H1 (cell line): ENCODE measurements around the gene GFM1. TPM values are rescaled to one million over a fixed set of nuclear protein-coding genes. Genes with fewer than 3 reads are reported as not detected.

Experiments
- CTCF ChIA-PET: fragments of 300-600 bp; sonication (Branson Sonifier 250); formaldehyde crosslinking; loops from one replicate; lab custom pipeline; 2021; ENCODE audit not compliant: partially characterized antibody; lab: Charles Lee
- POLR2A ChIA-PET: fragments of 300-600 bp; sonication (Branson Sonifier 250); formaldehyde crosslinking; loops from one replicate; lab custom pipeline; 2021; ENCODE audit warnings: inconsistent platforms; ENCODE audit not compliant: partially characterized antibody; lab: Charles Lee
- DNase-seq, 2 experiments: peaks; one replicate each; pipeline versions ENCODE4 v3.0.0 to v3.0.0-alpha.2; 2010 to 2022; ENCODE audit warnings: low spot score in 2 of 2, low read depth in 1 of 2, mixed read lengths in 1 of 2
- FAIRE-seq: peaks from 2 replicates; lab custom pipeline; 2011; peaks lifted over from hg19 to GRCh38; lab: Jason Lieb, UNC
- H2AFZ ChIP-seq: 2 replicates; pipeline ENCODE4 v1.8.1; 2012; ENCODE audit warnings: low read length, inconsistent platforms
- H2AK5ac ChIP-seq: 2 replicates; pipeline ENCODE4 v1.6.1; 2013; ENCODE audit warnings: low read depth, low read length
- H2BK120ac ChIP-seq: replicated peaks from 2 replicates; pipeline ENCODE3; 2013; ENCODE audit warnings: low read depth, low read length, inconsistent platforms
- H2BK12ac ChIP-seq: 2 replicates; pipeline ENCODE4 v1.6.1; 2013; ENCODE audit warnings: low read depth, low read length
- H2BK15ac ChIP-seq: 2 replicates; pipeline ENCODE4 v1.6.1; 2013; ENCODE audit warnings: low read length
- H2BK20ac ChIP-seq: 2 replicates; pipeline ENCODE4 v1.6.1; 2013; ENCODE audit warnings: low read length
- H2BK5ac ChIP-seq: 2 replicates; pipeline ENCODE4 v1.6.1; 2013; ENCODE audit warnings: low read depth, low read length
- H3K14ac ChIP-seq: 2 replicates; pipeline ENCODE4 v1.6.1; 2013; ENCODE audit warnings: inconsistent platforms; ENCODE audit not compliant: insufficient read length
- H3K18ac ChIP-seq: 2 replicates; pipeline ENCODE4 v1.6.1; 2013; ENCODE audit warnings: low read length; ENCODE audit errors: extremely low read depth
- H3K23ac ChIP-seq: 2 replicates; pipeline ENCODE4 v1.6.1; 2013; ENCODE audit warnings: inconsistent platforms; ENCODE audit not compliant: insufficient read length
- H3K23me2 ChIP-seq: 2 replicates; pipeline ENCODE4 v1.6.1; 2013; ENCODE audit warnings: low read depth, low read length
- H3K27ac ChIP-seq: 2 replicates; pipeline ENCODE4 v1.6.1; 2011; ENCODE audit warnings: low read depth, low read length, inconsistent platforms
- H3K27me3 ChIP-seq, 4 experiments: replicated peaks in 1 of 4; 1 replicate in 1 of 4; 2 replicates in 3 of 4; pipeline versions ENCODE4 v1.6.1 to v1.8.1; 2011 to 2013; ENCODE audit warnings: low read length in 3 of 4, mild to moderate bottlenecking in 3 of 4, inconsistent platforms in 2 of 4, mixed read lengths in 2 of 4, moderate library complexity in 1 of 4; ENCODE audit not compliant: control insufficient read depth in 3 of 4, insufficient read depth in 3 of 4; ENCODE audit errors: extremely low read depth in 1 of 4
- H3K36me3 ChIP-seq, 4 experiments: 2 replicates each; pipeline versions ENCODE4 v1.6.1 to v1.8.1; 2011 to 2013; ENCODE audit warnings: mild to moderate bottlenecking in 4 of 4, low read length in 3 of 4, moderate library complexity in 2 of 4, control low read depth in 1 of 4, inconsistent platforms in 1 of 4; ENCODE audit not compliant: insufficient read depth in 4 of 4, control insufficient read depth in 2 of 4
- H3K4ac ChIP-seq: replicated peaks from 2 replicates; pipeline ENCODE3; 2013; ENCODE audit warnings: low read length, low read depth, mixed read lengths, inconsistent platforms; ENCODE audit not compliant: insufficient read length
- H3K4me1 ChIP-seq, 4 experiments: replicated peaks in 1 of 4; 1 replicate in 1 of 4; 2 replicates in 3 of 4; pipeline versions ENCODE4 v1.6.1 to v1.8.1; 2011 to 2013; ENCODE audit warnings: low read length in 3 of 4, inconsistent platforms in 2 of 4, mixed read lengths in 1 of 4; ENCODE audit not compliant: insufficient read depth in 4 of 4, control insufficient read depth in 3 of 4
- H3K4me2 ChIP-seq, 2 experiments: 2 replicates each; pipeline versions ENCODE4 v1.6.1 to v1.8.1; 2011 to 2013; ENCODE audit warnings: low read depth in 2 of 2, low read length in 2 of 2, control low read depth in 1 of 2, inconsistent platforms in 1 of 2, mild to moderate bottlenecking in 1 of 2; ENCODE audit not compliant: insufficient read depth in 1 of 2
- H3K4me3 ChIP-seq, 4 experiments: fragments of 200-600, 300-600 bp in 1 of 4; sonication (generic), shearing (Covaris generic), sonication (Bioruptor Twin) in 1 of 4; 2 replicates each; pipeline versions ENCODE4 v1.5.1 to v1.8.1; 2011 to 2016; ENCODE audit warnings: low read length in 4 of 4, low read depth in 3 of 4, control low read depth in 2 of 4, inconsistent platforms in 2 of 4, mild to moderate bottlenecking in 2 of 4, mixed read lengths in 1 of 4, moderate library complexity in 1 of 4; ENCODE audit not compliant: insufficient read depth in 2 of 4; ENCODE audit errors: extremely low read depth in 1 of 4
- H3K56ac ChIP-seq: replicated peaks from 2 replicates; pipeline ENCODE3; 2013; ENCODE audit warnings: low read depth, mild to moderate bottlenecking, mixed read lengths, low read length, inconsistent platforms; ENCODE audit not compliant: insufficient read length
- H3K79me1 ChIP-seq: 2 replicates; pipeline ENCODE4 v1.6.1; 2013; ENCODE audit warnings: low read depth, low read length, control low read depth
- H3K79me2 ChIP-seq, 2 experiments: 2 replicates each; pipeline versions ENCODE4 v1.6.1 to v1.8.1; 2012 to 2013; ENCODE audit warnings: low read length in 2 of 2, mild to moderate bottlenecking in 2 of 2, inconsistent platforms in 1 of 2; ENCODE audit not compliant: insufficient read depth in 2 of 2, control insufficient read depth in 1 of 2
- H3K9ac ChIP-seq, 4 experiments: replicated peaks in 1 of 4; 1 replicate in 1 of 4; 2 replicates in 3 of 4; pipeline versions ENCODE4 v1.6.1 to v1.8.1; 2011 to 2013; ENCODE audit warnings: low read depth in 3 of 4, low read length in 3 of 4, control low read depth in 2 of 4, mild to moderate bottlenecking in 2 of 4, moderate library complexity in 2 of 4, inconsistent platforms in 1 of 4; ENCODE audit errors: extremely low read depth in 1 of 4
- H3K9me3 ChIP-seq, 2 experiments: 2 replicates each; pipeline versions ENCODE4 v1.6.1 to v1.8.1; 2012 to 2013; ENCODE audit warnings: mild to moderate bottlenecking in 2 of 2, moderate library complexity in 2 of 2, control low read depth in 1 of 2, inconsistent platforms in 1 of 2, low read depth in 1 of 2, low read length in 1 of 2, mixed read lengths in 1 of 2; ENCODE audit not compliant: insufficient read depth in 2 of 2
- H4K20me1 ChIP-seq, 2 experiments: replicated peaks in 1 of 2; 2 replicates each; pipeline versions ENCODE3 to v1.8.1; 2011 to 2013; ENCODE audit warnings: inconsistent platforms in 2 of 2, low read length in 2 of 2, mild to moderate bottlenecking in 1 of 2; ENCODE audit not compliant: insufficient read depth in 2 of 2, control insufficient read depth in 1 of 2
- H4K5ac ChIP-seq: 2 replicates; pipeline ENCODE4 v1.6.1; 2013; ENCODE audit warnings: low read length, low read depth, mixed read lengths, inconsistent platforms; ENCODE audit not compliant: insufficient read length
- H4K8ac ChIP-seq: 2 replicates; pipeline ENCODE4 v1.8.0; 2013; ENCODE audit warnings: mild to moderate bottlenecking, moderate library complexity, low read length, inconsistent platforms; ENCODE audit not compliant: insufficient read depth; ENCODE audit errors: extremely low read depth
- H4K91ac ChIP-seq: replicated peaks from 2 replicates; pipeline ENCODE3; 2013; ENCODE audit warnings: low read length, mixed read lengths, inconsistent platforms; ENCODE audit not compliant: insufficient read length
- BCL11A ChIP-seq, 2 experiments: IDR thresholded peaks; one replicate each; pipeline ENCODE4 v1.6.1; 2011; ENCODE audit warnings: low read depth in 2 of 2, low read length in 2 of 2, mild to moderate bottlenecking in 2 of 2
- CREB1 ChIP-seq: IDR thresholded peaks from 2 replicates; pipeline ENCODE4 v1.6.1; 2012; ENCODE audit warnings: inconsistent platforms
- GABPA ChIP-seq: IDR thresholded peaks from 2 replicates; pipeline ENCODE4 v1.6.1; 2011; ENCODE audit warnings: mild to moderate bottlenecking, low read length, moderate library complexity, borderline replicate concordance; ENCODE audit not compliant: insufficient read depth
- JUN ChIP-seq: IDR thresholded peaks from 2 replicates; pipeline ENCODE4 v1.6.1; 2011; ENCODE audit warnings: low read depth, mild to moderate bottlenecking, improper control_type of control experiment, low read length
- POLR2AphosphoS5 ChIP-seq: IDR thresholded peaks from 2 replicates; pipeline ENCODE4 v1.6.1; 2011; ENCODE audit warnings: low read depth, low read length
- POU5F1 ChIP-seq: IDR thresholded peaks from 2 replicates; pipeline ENCODE4 v1.6.1; 2011; ENCODE audit warnings: low read depth, mild to moderate bottlenecking, low read length, moderate library complexity
- RXRA ChIP-seq: IDR thresholded peaks from 2 replicates; pipeline ENCODE4 v1.6.1; 2011; ENCODE audit warnings: low read depth, mild to moderate bottlenecking, low read length, moderate library complexity; ENCODE audit not compliant: insufficient read depth
- SAP30 ChIP-seq: fragments of 300-600 bp; sonication (generic); IDR thresholded peaks from 2 replicates; pipeline ENCODE4 v1.7.1; 2012; ENCODE audit warnings: low read length, moderate library complexity, mild to moderate bottlenecking, inconsistent platforms; ENCODE audit not compliant: insufficient read depth, insufficient replicate concordance
- SP1 ChIP-seq: IDR thresholded peaks from 2 replicates; pipeline ENCODE4 v1.6.1; 2011; ENCODE audit warnings: low read depth, low read length
- TBP ChIP-seq: IDR thresholded peaks from 2 replicates; pipeline ENCODE4 v1.6.1; 2011; ENCODE audit warnings: low read depth, low read length, improper control_type of control experiment
- WGBS, 2 experiments: shearing (Covaris generic) in 1 of 2; methylation state at CpG; one replicate each; pipeline versions ENCODE4 v1.1.6 to v1.1.7; 2013 to 2015; ENCODE audit warnings: low lambda C conversion rate in 2 of 2, mixed read lengths in 2 of 2, inconsistent platforms in 1 of 2, low coverage in 1 of 2, missing lambda C conversion rate in 1 of 2; ENCODE audit not compliant: insufficient replicate concordance in 2 of 2, insufficient coverage in 1 of 2, insufficient read length in 1 of 2; ENCODE audit errors: extremely low coverage in 1 of 2, missing lambda C conversion rate in 1 of 2; 5-methylcytosine and 5-hydroxymethylcytosine counted together
- polyA plus RNA-seq, 7 experiments: library from polyadenylated mRNA; depleted of rRNA in 3 of 7; stranded (reverse) in 5 of 7; unstranded in 2 of 7; fragments of >200 nt in 5 of 7; fragments of 200-250 nt in 2 of 7; gene quantifications; 1 replicate in 5 of 7; 2 replicates in 1 of 7; 4 replicates in 1 of 7; pipeline versions ENCODE4 v1.2.1 to v1.2.3, GENCODE V29; 2011 to 2013; ENCODE audit warnings: missing spikeins in 2 of 7, mixed read lengths in 2 of 7
- total RNA-seq: library from RNA; stranded (reverse); fragmentation: NEBNext Ultra II Directional; extraction: Animal tissue kit (Norgen Biotek cat#: 25700); gene quantifications from 2 replicates; pipeline ENCODE4 v1.2.1, GENCODE V29; 2021
- TF ChIP-seq, protein P1 (sequence below), 3 experiments: IDR thresholded peaks; 1 replicate in 2 of 3; 2 replicates in 1 of 3; pipeline versions ENCODE4 v1.5.1 to v1.6.1; 2011; ENCODE audit warnings: low read length in 3 of 3, mild to moderate bottlenecking in 3 of 3, inconsistent platforms in 2 of 3, low read depth in 1 of 3, moderate library complexity in 1 of 3; ENCODE audit not compliant: insufficient read depth in 1 of 3; ENCODE audit errors: control extremely low read depth in 1 of 3
- TF ChIP-seq, protein P2 (sequence below): IDR thresholded peaks from 2 replicates; pipeline ENCODE4 v1.6.1; 2012; ENCODE audit warnings: inconsistent platforms

The GFM1 gene
- total and polyA plus RNA-seq, 2 of the 8 experiments (the other 6 are each of a cell fraction or from before 2014, with no cell fraction given): 10.9 to 45.3 TPM

DNA sequence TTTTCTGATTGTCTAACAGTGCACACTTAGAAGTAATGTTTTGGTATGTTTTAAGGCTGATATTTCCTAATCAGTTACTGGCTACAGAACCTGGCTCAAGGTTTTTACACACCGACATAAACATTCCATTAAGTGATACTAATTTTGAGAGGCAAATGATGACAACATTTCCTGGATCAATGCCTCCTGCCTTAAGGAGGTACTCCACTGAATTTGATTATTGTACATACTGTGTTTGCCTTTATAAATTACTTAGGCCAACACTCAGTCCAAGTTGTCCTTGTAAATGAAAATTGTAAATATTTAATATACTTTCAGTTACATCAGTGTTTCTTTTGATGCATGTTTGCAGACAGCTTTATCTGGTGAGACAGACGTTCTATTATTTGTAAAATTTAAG, 52.3 kb downstream of the GFM1 start:
- no peak overlapping the region for H2AFZ ChIP-seq
- H2AK5ac ChIP-seq: no peak overlapping the region
- peaks cover 0 to 1% (median 0%) of the 10 kb centered on the region in 4 experiments; a peak in 1 of 7 replicates for H3K27me3 ChIP-seq
- H2BK5ac ChIP-seq: no peak overlapping the region
- no peak overlapping the region for H3K18ac ChIP-seq
- no peaks in the 10 kb centered on the region for H3K4me1 ChIP-seq
- H3K36me3 ChIP-seq: peaks cover 0 to 6% (median under 1%) of the 10 kb centered on the region in 4 experiments; a peak in 2 of 8 replicates
- no peak overlapping the region for H2BK12ac ChIP-seq
- ChIA-PET POLR2A (no interaction called here), CTCF (interaction anchor here (0.6 to 2.5 kb wide), 3 partner anchors 37 to 211 kb away, joined by 3 to 9 read pairs (median 3); no protein-coding TSS in a partner anchor)
- H4K20me1 ChIP-seq: no peaks in the 10 kb centered on the region
- H2BK120ac ChIP-seq: no peak overlapping the region
- no peak overlapping the region for H3K27ac ChIP-seq
- no peak overlapping the region for H3K56ac ChIP-seq
- H3K4ac ChIP-seq: no peak overlapping the region
- 94% methylated on average over 2 of the region's 2 CpGs; no CpG with 5 or more reads in 1 of the 2 experiments for WGBS, 2 experiments
- H3K79me1 ChIP-seq: no peaks in the 10 kb centered on the region
- H4K91ac ChIP-seq: no peak overlapping the region
- DNase-seq (no peak), FAIRE-seq (no peak)
- H2BK15ac ChIP-seq: no peak overlapping the region
- no peak overlapping the region for H3K23ac ChIP-seq
- no peaks in the 10 kb centered on the region for H3K9me3 ChIP-seq
- no peak overlapping the region for H3K9ac ChIP-seq
- H3K14ac ChIP-seq: no peak overlapping the region
- H3K79me2 ChIP-seq: no peaks in the 10 kb centered on the region
- H2BK20ac ChIP-seq: no peak overlapping the region
- H3K4me3 ChIP-seq: no peak overlapping the region
- H4K5ac ChIP-seq: no peak overlapping the region
- no peaks in the 10 kb centered on the region for H3K23me2 ChIP-seq
- no peak overlapping the region for H4K8ac ChIP-seq
- no peak overlapping the region for H3K4me2 ChIP-seq
- TF ChIP-seq SAP30 (no peak), JUN (no peak), GABPA (no peak), TBP (no peak), RXRA (no peak), POU5F1 (no peak), CREB1 (no peak), POLR2AphosphoS5 (no peak), SP1 (no peak), BCL11A (IDR thresholded peaks at IDR 0.05; ENCODE audit: low read depth in 2 of 2, low read length in 2 of 2) (no peak)
- TF ChIP-seq, protein P1, sequence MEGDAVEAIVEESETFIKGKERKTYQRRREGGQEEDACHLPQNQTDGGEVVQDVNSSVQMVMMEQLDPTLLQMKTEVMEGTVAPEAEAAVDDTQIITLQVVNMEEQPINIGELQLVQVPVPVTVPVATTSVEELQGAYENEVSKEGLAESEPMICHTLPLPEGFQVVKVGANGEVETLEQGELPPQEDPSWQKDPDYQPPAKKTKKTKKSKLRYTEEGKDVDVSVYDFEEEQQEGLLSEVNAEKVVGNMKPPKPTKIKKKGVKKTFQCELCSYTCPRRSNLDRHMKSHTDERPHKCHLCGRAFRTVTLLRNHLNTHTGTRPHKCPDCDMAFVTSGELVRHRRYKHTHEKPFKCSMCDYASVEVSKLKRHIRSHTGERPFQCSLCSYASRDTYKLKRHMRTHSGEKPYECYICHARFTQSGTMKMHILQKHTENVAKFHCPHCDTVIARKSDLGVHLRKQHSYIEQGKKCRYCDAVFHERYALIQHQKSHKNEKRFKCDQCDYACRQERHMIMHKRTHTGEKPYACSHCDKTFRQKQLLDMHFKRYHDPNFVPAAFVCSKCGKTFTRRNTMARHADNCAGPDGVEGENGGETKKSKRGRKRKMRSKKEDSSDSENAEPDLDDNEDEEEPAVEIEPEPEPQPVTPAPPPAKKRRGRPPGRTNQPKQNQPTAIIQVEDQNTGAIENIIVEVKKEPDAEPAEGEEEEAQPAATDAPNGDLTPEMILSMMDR (IDR thresholded peaks at IDR 0.05; ENCODE audit: control extremely low read depth in 1 of 3, insufficient read depth in 1 of 3, low read depth in 1 of 3, low read length in 3 of 3): no peak
- TF ChIP-seq, protein P2, sequence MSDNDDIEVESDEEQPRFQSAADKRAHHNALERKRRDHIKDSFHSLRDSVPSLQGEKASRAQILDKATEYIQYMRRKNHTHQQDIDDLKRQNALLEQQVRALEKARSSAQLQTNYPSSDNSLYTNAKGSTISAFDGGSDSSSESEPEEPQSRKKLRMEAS: no peak
